Activated naive CD4-positive, alpha-beta T cell treated with anti-CD3 and anti-CD28 coated beads, Interleukin-2, amount 10 ng/mL, durations not matched to agents 7 days and 5 days (primary cell): Measurements from ENCODE around the gene MED15.
"Not testable (repeated sequence)": the region's sequence is repeated elsewhere in the genome, so short reads cannot be mapped to it uniquely, and the experiment has no call there.

Experiments
- CTCF ChIA-PET: fragments of 350-600 bp; sonication (Branson Sonifier 250); formaldehyde crosslinking; loops from one replicate; lab custom pipeline; 2021; ENCODE audit warnings: antibody characterized with exemption; lab: Charles Lee
- DNase-seq: peaks from one replicate; pipeline ENCODE4 v3.0.0-alpha.2; 2020
- H3K27ac Mint-ChIP-seq: one replicate; pipeline ENCODE4 v1.8.0; 2021; ENCODE audit warnings: mild to moderate bottlenecking, moderate library complexity, mixed read lengths
- H3K27me3 Mint-ChIP-seq: one replicate; pipeline ENCODE4 v1.8.0; 2021; ENCODE audit warnings: mild to moderate bottlenecking, mixed read lengths
- H3K36me3 Mint-ChIP-seq: one replicate; pipeline ENCODE4 v1.8.0; 2021; ENCODE audit warnings: mixed read lengths
- H3K4me1 Mint-ChIP-seq: one replicate; pipeline ENCODE4 v1.8.0; 2021; ENCODE audit warnings: mixed read lengths
- H3K4me3 Mint-ChIP-seq: one replicate; pipeline ENCODE4 v1.8.0; 2021; ENCODE audit warnings: mild to moderate bottlenecking, moderate library complexity, mixed read lengths
- H3K9me3 Mint-ChIP-seq: one replicate; pipeline ENCODE4 v1.8.0; 2021; ENCODE audit warnings: mixed read lengths

MED15 gene

GRCh38 chr22:20490941-20491307, 16.5 kb upstream of the MED15 start:
- DNase-seq = no peak

GRCh38 chr22:20491346-20491745, 16.1 kb upstream of the MED15 start:
- CTCF ChIA-PET = no interaction called here
- Mint-ChIP-seq H3K27me3 (no peaks in the 10 kb centered on the region), H3K4me3 (no peak overlapping the region), H3K9me3 (no peaks in the 10 kb centered on the region), H3K27ac (no peak overlapping the region), H3K36me3 (peaks cover 34% of the 10 kb centered on the region), H3K4me1 (peaks cover 46% of the 10 kb centered on the region)
- no peak for DNase-seq

More at GRCh38 chr22:20490941-20491307, 16.5 kb upstream of the MED15 start:
- peaks cover 46% of the 10 kb centered on the region for H3K4me1 Mint-ChIP-seq
- H3K4me3 Mint-ChIP-seq = no peak overlapping the region
- CTCF ChIA-PET = no interaction called here
- no peaks in the 10 kb centered on the region for H3K9me3 Mint-ChIP-seq
- H3K27me3 Mint-ChIP-seq = no peaks in the 10 kb centered on the region
- H3K36me3 Mint-ChIP-seq = peaks cover 37% of the 10 kb centered on the region
- H3K27ac Mint-ChIP-seq = no peak overlapping the region

DNA sequence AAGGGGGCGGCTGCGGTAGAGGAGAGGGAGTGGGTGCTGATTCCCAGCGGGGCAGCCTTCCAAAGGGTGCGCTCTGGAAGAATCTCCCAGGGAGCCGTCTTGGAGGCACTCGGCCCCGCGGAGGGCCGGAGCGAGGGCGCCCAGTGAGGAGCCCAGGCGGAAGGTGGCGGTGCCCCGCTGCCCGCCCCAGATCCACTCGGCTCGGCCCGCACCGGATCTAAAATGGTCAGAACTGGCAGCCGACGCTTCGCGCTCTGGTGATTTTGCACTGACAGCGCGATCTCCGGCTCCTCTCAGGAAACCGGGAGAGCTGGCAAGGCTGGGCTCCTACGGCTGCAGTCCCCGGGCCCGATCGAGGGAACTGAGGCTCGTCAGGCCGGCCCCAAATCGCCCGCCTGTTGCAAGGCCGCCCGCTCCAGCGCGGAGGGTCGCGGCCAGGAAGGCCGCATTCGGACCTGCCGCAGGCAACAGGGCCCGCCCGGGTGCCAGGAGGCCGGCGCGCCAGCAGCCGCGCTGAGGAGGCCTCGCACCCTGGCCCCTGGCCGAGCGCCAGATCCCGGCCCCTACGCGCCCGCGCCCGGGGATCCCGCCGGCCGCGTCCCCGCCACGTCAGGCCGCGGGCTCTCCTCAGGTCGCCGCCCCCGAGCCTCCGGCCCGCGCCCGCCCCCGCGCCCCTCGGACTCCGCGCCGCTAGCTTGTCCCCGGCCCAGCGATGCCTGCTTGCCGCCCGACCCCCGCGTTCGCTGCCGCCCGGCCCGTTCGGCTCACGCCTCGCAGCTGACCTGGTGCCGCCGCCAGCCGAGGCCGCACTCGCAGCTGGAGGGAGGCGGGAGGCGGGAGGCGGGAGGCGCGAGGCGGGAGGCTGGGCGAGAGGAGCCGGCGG, 12.2 kb upstream of the MED15 start, which contains the start of gene KLHL22:
TSS of gene KLHL22 (minus strand) at position 818 of the 883 bp plus-strand sequence. CDS start 6,584 bp downstream, outside the sequence.
- peaks cover 11% of the 10 kb centered on the region for H3K27me3 Mint-ChIP-seq
- H3K4me3 Mint-ChIP-seq = peak within 1 kb of the TSS; percentile 90
- H3K9me3 Mint-ChIP-seq = no peaks in the 10 kb centered on the region
- CTCF ChIA-PET = interaction anchor here (0.5 to 2.0 kb wide), 5 partner anchors 25 to 77 kb away, joined by 3 to 10 read pairs (median 6); no protein-coding TSS in a partner anchor
- peak; percentile 51 for DNase-seq
- peaks cover 48% of the 10 kb centered on the region for H3K4me1 Mint-ChIP-seq
- H3K27ac Mint-ChIP-seq = peak within 1 kb of the TSS; percentile 88
- peaks cover 11% of the 10 kb centered on the region for H3K36me3 Mint-ChIP-seq

DNA sequence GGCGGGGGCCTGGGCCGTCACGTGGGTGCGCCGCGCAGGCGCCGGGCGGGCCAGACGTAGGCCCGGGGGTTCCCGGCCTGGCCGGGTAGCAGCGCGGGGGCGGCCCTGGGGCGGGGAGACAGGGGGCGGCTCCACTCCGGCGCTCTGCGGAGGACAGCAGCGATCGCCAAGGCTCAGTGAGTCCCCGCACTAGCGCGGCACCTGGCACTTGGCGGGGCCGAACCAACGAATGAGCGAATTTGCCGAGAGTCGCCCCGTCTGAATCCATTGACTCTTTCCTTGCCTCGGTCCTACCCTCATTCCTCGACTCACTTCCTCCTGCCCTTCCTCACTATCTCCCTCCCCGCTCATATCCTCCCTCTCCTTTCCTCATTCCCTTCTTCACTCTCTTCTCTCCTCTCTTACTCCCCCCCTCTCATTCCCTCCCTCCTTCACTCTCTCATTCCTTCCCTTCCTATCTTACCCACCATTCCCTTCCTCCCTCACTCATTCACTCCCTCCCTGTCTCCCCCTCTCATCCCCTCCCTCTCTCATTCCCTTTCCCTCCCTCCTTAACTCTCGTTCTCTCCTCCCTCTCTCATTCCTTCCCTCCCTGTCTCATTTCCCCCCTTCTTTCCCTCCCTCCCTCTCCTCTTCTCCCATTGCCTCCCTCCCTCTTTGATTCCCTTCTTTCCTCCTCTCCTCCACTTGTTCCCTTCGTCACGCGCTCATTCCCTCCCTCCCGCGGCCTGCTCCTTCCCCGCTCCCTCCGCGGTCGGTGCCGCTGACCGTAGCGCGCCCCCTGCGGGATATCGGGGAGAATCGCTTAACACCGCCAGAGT, 11.3 kb upstream of the MED15 start:
- peak; percentile 95 for DNase-seq
- Mint-ChIP-seq H3K27me3 (peaks cover 11% of the 10 kb centered on the region), H3K4me1 (peaks cover 39% of the 10 kb centered on the region), H3K36me3 (peaks cover 13% of the 10 kb centered on the region), H3K9me3 (no peaks in the 10 kb centered on the region), H3K27ac (peak overlapping the region; percentile 88), H3K4me3 (peak overlapping the region; percentile 90)
- CTCF ChIA-PET = no interaction called here

- H3K4me3 Mint-ChIP-seq = no peak overlapping the region
- H3K27me3 Mint-ChIP-seq = peaks cover 11% of the 10 kb centered on the region
- no peak overlapping the region for H3K27ac Mint-ChIP-seq
- no peak for DNase-seq
- peaks cover 10% of the 10 kb centered on the region for H3K36me3 Mint-ChIP-seq
- CTCF ChIA-PET = interaction anchor here (1.0 kb wide), 1 partner anchor 79 kb away, joined by 8 read pairs; no protein-coding TSS in a partner anchor
- peaks cover 31% of the 10 kb centered on the region for H3K4me1 Mint-ChIP-seq
- no peaks in the 10 kb centered on the region for H3K9me3 Mint-ChIP-seq
These were observed 10.0 kb upstream of the MED15 start for GRCh38 chr22:20497426-20497825.

GRCh38 chr22:20498913-20499312, 8.5 kb upstream of the MED15 start:
- H3K4me1 Mint-ChIP-seq = peaks cover 22% of the 10 kb centered on the region
- no peak overlapping the region for H3K27ac Mint-ChIP-seq
- H3K9me3 Mint-ChIP-seq = no peaks in the 10 kb centered on the region
- CTCF ChIA-PET = interaction anchor here (0.9 kb wide), 1 partner anchor 81 kb away, joined by 3 read pairs; no protein-coding TSS in a partner anchor
- DNase-seq = no peak
- H3K27me3 Mint-ChIP-seq = peaks cover 11% of the 10 kb centered on the region
- peaks cover 10% of the 10 kb centered on the region for H3K36me3 Mint-ChIP-seq
- H3K4me3 Mint-ChIP-seq = no peak overlapping the region

- no peak for DNase-seq
- H3K4me1 Mint-ChIP-seq = peaks cover 15% of the 10 kb centered on the region
- H3K4me3 Mint-ChIP-seq = no peak overlapping the region
- H3K36me3 Mint-ChIP-seq = peaks cover 6% of the 10 kb centered on the region
- CTCF ChIA-PET = no interaction called here
- H3K27ac Mint-ChIP-seq = no peak overlapping the region
- no peaks in the 10 kb centered on the region for H3K9me3 Mint-ChIP-seq
- H3K27me3 Mint-ChIP-seq = peaks cover 11% of the 10 kb centered on the region
These were observed 7.6 kb upstream of the MED15 start for GRCh38 chr22:20499769-20500168.

DNA sequence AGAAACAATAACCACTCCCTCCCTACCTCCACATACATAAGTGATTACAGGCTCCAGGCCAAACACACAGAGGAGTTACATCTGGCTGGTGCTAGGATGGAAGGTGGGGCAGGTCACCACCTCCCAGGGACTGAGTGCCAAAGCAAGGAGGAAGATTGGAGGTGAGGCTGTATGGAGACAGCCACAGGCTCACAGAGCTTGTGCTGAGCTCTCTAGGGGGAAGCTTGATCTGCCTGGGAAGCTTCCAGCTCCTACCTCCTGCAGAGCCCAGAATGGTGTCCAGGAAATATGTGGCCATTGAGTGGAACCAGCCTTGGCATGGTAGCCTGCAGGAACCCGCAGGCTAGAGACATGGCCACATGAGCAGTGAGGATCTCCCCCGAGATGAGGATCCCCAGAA, 3.6 kb upstream of the MED15 start:
- H3K9me3 Mint-ChIP-seq = no peaks in the 10 kb centered on the region
- no peak overlapping the region for H3K27ac Mint-ChIP-seq
- H3K36me3 Mint-ChIP-seq = peaks cover 18% of the 10 kb centered on the region
- no peaks in the 10 kb centered on the region for H3K27me3 Mint-ChIP-seq
- H3K4me1 Mint-ChIP-seq = peaks cover 12% of the 10 kb centered on the region
- H3K4me3 Mint-ChIP-seq = no peak overlapping the region
- CTCF ChIA-PET = no interaction called here
- no peak for DNase-seq

GRCh38 chr22:20504293-20504922, 3.0 kb upstream of the MED15 start:
- H3K4me3 Mint-ChIP-seq, CTCF ChIA-PET, H3K27ac Mint-ChIP-seq, H3K27me3 Mint-ChIP-seq, DNase-seq, H3K9me3 Mint-ChIP-seq: not testable (repeated sequence)
- peaks cover 18% of the 10 kb centered on the region for H3K4me1 Mint-ChIP-seq
- peaks cover 24% of the 10 kb centered on the region for H3K36me3 Mint-ChIP-seq

- Mint-ChIP-seq H3K4me1 (peaks cover 40% of the 10 kb centered on the region), H3K9me3 (no peaks in the 10 kb centered on the region), H3K27ac (peak overlapping the region; percentile 97), H3K27me3 (no peaks in the 10 kb centered on the region), H3K36me3 (peaks cover 24% of the 10 kb centered on the region), H3K4me3 (peak overlapping the region; percentile 92)
- CTCF ChIA-PET = interaction anchor here (1.2 to 2.0 kb wide), 3 partner anchors 46 to 89 kb away, joined by 3 to 5 read pairs (median 4); no protein-coding TSS in a partner anchor
- no peak for DNase-seq
These were observed 712 bp upstream of the MED15 start for GRCh38 chr22:20506543-20507252.

GRCh38 chr22:20508067-20508755, 801 bp downstream of the MED15 start:
- Mint-ChIP-seq H3K4me1 (peaks cover 47% of the 10 kb centered on the region), H3K36me3 (peaks cover 24% of the 10 kb centered on the region), H3K4me3 (peak overlapping the region; percentile 92), H3K27ac (peak overlapping the region; percentile 97)
- H3K9me3 Mint-ChIP-seq, DNase-seq, H3K27me3 Mint-ChIP-seq: not testable (repeated sequence)
- CTCF ChIA-PET = interaction anchor here (1.1 to 3.0 kb wide), 6 partner anchors 9 to 90 kb away, joined by 3 to 17 read pairs (median 4); no protein-coding TSS in a partner anchor

DNA sequence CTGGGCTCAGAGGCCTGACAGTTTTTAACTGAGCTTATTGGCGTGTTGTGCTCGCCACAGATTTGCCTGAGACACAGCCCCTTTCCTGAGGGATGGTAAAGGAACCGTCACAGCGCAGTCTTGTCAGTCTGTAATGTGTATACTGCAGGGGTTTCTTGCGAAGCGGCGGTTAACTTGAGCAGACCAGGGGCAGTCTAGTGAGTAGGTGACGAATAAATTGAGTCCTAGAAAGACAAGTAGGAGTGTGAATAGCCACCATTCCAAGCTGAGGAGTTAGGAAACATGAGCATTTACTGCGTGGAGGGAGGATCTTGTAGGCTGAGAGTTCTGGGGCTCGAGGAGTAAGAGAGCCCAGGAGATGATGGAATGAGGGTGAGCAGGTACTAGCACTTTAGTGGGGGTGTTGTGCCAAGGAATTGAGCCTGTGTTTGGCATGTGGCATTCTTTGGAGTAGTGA, 1.4 kb downstream of the MED15 start:
- peaks cover 53% of the 10 kb centered on the region for H3K4me1 Mint-ChIP-seq
- no peaks in the 10 kb centered on the region for H3K27me3 Mint-ChIP-seq
- CTCF ChIA-PET = interaction anchor here (1.0 to 3.0 kb wide), 6 partner anchors 9 to 62 kb away, joined by 3 to 17 read pairs (median 4); no protein-coding TSS in a partner anchor
- peaks cover 27% of the 10 kb centered on the region for H3K36me3 Mint-ChIP-seq
- H3K27ac Mint-ChIP-seq = peak overlapping the region; percentile 97
- H3K4me3 Mint-ChIP-seq = peak overlapping the region; percentile 92
- no peaks in the 10 kb centered on the region for H3K9me3 Mint-ChIP-seq
- no peak for DNase-seq
